ENCODE results near the gene SORCS2. TPM values are rescaled to one million over a fixed set of nuclear protein-coding genes. Genes with fewer than 3 reads are reported as not detected.

The SORCS2 gene
- total RNA-seq, 1 donor from 2014 or later = 13.4 TPM

GRCh38 chr4:7224001-7224400, 31.7 kb downstream of the SORCS2 start:
- no peak for DNase-seq

DNA sequence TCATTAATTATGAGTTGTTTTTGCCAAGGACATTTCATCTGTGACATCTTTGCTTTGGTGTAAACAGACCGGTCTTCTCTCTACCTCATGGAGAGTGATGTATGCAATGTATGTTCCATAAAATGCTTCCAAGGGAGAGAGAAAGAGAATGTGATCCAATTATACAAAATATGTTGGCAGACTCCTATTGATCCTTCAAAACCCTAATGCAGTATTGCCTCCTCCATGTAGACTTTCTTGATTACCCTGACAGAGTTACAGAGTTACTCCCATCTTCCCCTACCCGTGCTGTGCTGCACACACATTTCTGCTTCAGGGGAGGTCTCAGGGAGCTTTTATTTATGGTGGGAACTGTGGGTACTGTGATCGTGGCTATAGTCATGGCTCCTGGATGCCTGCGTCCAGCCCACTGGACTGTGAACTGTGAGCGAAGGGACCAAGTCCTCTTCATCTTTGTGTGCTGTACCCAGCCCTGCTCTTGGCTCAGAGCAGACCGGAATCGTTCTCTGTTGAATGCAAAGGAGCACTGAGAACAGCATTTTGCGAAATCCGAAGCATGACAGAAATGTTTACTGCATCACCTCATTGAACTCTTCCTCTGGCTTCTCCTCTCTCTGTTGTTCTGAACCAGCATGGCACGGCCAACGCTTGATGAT, 32.7 kb downstream of the SORCS2 start:
- no peak for DNase-seq

- DNase-seq = peak; percentile 38
These were observed 34.1 kb downstream of the SORCS2 start for GRCh38 chr4:7226439-7226838.

DNA sequence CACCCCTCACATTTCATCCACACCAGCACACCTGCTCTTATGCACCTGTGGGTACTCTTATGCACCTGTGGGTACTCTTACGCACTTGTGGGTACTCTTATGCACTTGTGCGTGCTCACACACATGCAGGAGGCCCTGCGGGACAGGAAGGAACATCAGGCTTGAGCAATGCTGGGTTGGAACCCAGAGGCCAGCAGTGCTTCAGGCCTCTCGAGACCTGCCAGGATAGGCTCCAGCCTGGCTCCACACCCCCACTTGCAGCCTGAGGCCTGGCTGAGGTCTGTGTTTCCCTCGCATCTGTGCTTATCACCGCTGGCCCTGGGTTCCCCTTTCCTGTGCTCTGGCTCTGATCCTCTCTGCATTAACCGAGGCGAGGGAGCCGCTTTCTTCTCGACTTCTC, 34.7 kb downstream of the SORCS2 start:
- DNase-seq = peak; percentile 47

DNA sequence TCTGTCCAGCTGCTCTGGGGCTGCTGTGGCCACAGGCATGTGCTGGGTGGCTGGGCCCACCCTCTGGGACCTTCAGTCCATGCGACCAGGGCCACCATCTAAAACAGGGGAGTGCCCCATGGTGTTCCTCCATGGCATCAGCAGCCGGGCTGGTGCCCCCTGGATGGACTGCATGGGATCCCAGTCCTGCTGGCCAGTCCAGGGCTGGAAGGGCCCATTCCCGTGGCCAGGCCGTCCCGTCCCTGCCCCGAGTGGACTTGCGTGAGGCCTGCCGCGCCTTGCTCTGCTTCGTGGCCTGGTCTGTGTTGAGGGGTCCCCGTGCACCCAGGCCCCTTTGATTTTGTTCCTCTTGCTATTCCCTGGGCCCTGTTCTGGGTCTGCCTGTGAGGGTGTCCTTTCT, 36.4 kb downstream of the SORCS2 start:
- DNase-seq = no peak

DNA sequence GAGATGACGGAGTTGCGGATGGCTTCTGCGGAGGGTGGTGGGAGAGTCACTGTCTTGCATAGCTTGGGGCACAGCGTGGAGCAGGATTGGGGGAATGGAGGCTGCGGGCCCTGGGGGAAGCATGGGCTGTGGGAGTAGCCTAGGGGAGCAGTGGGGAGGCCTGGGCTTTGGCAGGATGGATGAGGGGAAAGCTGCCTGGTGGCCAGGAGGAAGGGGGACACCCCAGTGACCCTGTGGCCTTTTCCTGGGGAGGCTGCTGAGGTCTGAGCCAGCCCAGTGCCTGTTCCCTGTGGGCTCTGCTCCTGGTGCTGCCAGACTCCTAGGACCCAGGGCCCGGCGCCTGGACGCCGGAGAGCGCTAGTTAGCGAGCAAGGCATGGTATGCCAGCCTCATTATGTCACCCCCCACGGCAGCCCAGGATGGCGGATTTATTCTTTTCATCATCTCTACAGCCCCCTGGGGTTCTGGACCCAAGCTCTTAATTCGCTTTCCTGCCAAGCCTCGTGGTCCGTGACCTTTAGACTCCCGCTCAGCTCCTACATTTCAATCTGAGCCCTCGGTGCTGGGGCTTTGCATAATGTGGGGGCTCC, 39.8 kb downstream of the SORCS2 start:
- no peak for DNase-seq

DNA sequence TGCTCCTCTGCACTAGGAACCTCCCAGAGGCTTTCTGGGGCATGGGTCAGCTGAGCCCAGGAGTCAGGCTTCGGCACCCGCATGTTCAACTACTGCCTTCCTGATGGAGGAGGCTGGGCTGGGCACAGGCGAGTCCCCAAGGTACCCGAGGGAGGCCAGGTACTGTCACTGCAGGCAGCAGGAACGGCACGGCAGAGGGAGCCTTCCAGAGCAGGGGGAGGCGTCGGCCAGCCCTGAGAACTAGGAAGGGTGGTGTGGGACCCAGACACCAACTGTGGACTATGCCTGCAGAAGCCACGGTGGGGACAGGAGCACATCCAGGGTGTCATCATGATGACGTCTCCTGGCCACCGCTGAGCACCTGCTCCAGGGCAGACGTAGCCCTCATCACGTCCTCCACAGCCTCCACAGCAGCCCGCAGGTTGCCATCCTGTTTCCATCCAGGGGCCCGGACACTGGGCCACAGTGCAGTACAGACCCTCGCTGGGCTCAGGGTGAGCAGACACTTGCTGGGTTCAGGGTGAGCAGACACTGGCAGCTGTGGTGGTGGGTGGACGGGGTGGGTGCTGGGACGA, 40.8 kb downstream of the SORCS2 start:
- DNase-seq = no peak

- no peak for DNase-seq
These were observed 41.3 kb downstream of the SORCS2 start for GRCh38 chr4:7233601-7234000.

- no peak for DNase-seq
These were observed 42.2 kb downstream of the SORCS2 start for GRCh38 chr4:7234355-7235029.

- DNase-seq = no peak
These were observed 42.7 kb downstream of the SORCS2 start for GRCh38 chr4:7235030-7235380.

DNA sequence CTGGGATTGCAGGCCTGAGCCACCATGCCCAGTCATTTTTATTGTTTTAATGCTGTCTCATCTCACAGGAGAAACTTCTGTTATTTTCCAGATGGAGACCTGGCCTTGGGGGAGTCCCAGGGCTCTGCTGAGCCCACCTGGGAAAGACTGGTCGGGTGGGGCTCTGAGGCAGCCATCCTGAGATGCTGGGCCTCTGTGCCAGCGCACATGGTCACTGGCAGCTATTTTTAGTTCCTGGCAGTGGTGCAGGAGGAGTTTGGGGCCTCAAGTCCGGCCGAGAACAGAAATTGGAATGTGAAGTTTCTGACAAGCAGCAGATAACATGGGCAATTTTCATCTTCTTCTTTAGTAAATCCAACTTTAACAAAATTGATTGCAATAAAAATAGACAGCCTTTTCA, 44.5 kb downstream of the SORCS2 start:
- DNase-seq = peak; percentile 70

GRCh38 chr4:7237873-7238272, 45.5 kb downstream of the SORCS2 start:
- peak; percentile 65 for DNase-seq

DNA sequence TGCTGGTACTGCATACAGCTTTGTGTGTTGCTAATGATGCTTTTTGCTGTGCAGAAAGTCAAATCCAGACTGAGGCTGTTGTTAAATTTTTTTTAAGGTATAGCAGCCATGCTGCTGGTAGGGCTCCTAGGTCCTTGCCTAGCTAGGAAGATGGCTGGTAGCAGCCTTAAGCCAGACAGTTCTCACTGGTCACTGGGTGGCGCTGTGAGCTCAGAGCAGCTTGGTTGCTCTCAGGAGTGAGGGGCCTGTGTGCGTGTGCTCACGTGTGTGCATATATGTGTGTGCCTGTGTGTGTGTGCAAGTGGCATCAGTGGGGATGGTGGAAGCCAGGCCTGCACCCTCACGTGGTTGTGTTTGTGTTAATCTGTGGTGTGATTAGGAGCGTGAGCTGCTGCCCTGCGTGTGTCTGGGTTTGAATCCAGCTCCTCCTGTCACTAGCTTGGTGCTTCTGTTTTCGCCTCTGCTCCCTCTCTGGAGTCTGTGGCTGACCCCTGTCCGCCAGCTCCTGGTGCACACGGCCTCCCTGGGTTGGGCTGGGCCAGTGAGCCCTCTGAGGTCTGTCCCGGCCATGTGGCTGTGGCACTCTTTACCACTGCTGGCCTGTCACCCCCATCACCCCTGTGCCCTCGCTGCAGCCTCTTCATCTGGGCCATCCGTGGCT, 46.1 kb downstream of the SORCS2 start:
- DNase-seq = no peak

DNA sequence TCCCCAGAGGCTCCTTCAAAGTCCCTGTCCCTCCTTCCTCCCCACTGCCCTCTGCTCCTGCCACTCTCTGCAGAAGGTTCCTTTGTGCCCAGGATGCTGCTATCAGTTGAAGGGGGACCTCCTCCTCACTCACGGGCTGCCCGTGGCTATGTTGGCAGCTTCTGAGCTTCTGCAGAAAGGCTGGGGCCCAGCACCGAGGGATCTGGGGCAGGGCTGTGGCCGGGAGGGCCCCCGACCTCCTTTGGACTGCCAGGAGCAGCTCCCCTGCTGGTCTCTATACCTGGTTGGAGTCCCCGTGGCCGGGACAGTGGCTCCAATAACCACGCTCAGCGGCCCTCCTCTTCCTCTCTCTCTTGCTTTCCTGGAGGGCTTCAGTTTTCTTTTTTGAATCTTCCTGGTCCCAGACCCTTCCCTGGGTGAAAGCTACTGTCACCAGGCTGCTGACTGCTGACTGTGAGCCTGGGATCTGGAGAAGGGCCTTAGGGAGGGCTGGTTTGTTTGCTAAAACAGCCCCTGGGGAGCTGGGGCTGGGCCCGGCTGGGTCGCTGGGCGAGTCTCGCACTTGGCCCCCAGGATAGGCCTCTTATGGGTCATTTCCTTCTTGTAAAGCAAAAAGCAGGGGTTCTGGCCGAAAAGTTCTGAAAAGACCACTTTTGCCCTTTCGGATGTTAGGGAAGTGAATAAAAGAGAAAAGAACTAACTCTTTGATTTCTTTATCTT, 46.9 kb downstream of the SORCS2 start:
- DNase-seq = no peak

- no peak for DNase-seq
These were observed 47.5 kb downstream of the SORCS2 start for GRCh38 chr4:7239844-7240243.

- DNase-seq = no peak
These were observed 48.0 kb downstream of the SORCS2 start for GRCh38 chr4:7240306-7240705.

GRCh38 chr4:7241597-7242125, 49.3 kb downstream of the SORCS2 start:
- no peak for DNase-seq

DNA sequence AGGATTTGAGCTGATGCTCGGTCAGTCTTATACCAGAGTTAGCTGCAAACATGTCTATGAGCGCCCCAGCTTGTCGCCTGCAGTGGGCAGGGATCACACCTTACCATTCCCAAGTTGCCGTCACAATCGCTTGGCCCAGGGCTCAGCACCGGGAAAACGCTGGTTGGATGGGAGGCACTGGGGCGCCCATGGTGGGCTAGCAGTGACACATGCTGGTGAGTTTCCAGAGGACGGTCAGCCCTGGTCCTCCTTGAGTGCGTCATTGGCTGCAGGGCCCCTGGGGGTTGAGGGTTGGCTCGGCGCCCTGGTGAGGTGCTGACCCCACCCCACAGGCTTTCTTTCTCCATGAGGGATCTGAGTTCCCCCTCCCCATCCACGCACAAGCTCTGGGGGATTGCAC, 50.4 kb downstream of the SORCS2 start:
- DNase-seq = no peak

DNA sequence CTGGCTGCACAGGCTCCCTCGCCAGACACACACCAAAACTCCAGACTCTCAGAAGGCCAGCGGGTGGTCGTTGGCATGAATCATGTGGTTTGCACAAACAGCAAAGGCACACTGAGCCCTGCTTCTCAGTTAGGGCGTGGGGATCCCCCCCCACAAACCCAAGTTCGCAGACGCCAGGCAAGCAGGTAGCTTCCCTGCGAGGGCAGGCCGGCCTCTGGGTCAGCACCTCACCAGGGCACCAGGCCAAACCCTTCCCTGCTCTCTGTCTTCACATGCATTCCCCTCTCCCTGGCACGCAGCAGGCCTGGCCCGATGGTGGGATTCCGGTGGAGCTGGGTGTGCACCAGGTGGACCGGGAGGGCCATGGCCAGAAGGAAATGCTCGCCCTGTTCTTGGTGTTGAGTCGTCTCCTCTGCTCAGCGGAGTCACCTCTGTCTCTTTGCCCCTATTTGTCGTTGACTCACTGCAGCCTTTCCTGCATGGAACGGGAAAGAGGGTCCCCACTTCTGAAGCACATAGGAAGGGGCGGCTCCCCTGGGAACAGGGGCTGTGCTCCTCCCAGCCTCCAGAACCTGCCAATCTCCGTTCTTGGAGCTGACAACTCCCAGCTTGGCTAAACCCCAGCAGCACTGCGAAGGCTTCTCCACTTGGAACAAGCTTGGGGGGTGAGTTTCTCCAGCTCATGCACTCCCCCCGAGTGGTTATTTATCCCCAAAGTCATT, 51.4 kb downstream of the SORCS2 start:
- DNase-seq = peak; percentile 41

GRCh38 chr4:7244331-7244665, 52.0 kb downstream of the SORCS2 start:
- no peak for DNase-seq

- DNase-seq = no peak
These were observed 52.5 kb downstream of the SORCS2 start for GRCh38 chr4:7244751-7245320.
